ENCODE measurements around the gene CCDC192.

DNA sequence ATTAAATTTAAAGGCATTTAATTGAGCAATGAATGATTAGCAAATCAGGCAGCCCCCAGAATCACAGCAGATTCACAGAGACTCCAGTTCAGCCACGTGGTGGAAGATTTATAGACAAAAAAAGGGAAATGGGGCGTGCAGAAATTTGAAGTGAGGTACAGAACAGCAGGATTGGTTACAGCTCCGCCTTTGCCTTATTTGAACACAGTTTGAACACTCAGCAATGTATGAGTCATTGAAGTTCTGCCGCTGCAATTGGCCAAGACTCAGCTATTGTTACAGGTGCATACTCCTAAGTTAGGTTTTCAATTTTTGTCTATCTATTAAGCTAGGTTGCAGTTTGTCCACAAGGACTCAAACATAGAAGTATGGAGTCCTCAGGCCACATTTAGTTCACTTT lies 222.7 kb downstream of the CCDC192 start:
- TF ChIP-seq POLR2A (IDR thresholded peaks at IDR 0.05) = no peak
- TF ChIP-seq, protein P1, sequence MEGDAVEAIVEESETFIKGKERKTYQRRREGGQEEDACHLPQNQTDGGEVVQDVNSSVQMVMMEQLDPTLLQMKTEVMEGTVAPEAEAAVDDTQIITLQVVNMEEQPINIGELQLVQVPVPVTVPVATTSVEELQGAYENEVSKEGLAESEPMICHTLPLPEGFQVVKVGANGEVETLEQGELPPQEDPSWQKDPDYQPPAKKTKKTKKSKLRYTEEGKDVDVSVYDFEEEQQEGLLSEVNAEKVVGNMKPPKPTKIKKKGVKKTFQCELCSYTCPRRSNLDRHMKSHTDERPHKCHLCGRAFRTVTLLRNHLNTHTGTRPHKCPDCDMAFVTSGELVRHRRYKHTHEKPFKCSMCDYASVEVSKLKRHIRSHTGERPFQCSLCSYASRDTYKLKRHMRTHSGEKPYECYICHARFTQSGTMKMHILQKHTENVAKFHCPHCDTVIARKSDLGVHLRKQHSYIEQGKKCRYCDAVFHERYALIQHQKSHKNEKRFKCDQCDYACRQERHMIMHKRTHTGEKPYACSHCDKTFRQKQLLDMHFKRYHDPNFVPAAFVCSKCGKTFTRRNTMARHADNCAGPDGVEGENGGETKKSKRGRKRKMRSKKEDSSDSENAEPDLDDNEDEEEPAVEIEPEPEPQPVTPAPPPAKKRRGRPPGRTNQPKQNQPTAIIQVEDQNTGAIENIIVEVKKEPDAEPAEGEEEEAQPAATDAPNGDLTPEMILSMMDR (IDR thresholded peaks at IDR 0.05) = no peak
